Subcutaneous abdominal adipose tissue (tissue), 5 donors: Measurements from ENCODE around the gene TASOR.
"Not testable (repeated sequence)": the region's sequence is repeated elsewhere in the genome, so short reads cannot be mapped to it uniquely, and the experiment has no call there.

Experiments used
- H3K27ac ChIP-seq: one replicate; pipeline ENCODE4 v1.7.0; 2013; ENCODE audit warnings: low read depth, mild to moderate bottlenecking, inconsistent platforms, low read length, moderate library complexity
- H3K27me3 ChIP-seq, 5 donors: one replicate each; pipeline ENCODE4 v1.7.0; 2013; ENCODE audit warnings: low read length in 5 of 5, inconsistent platforms in 1 of 5; ENCODE audit not compliant: control insufficient read depth in 5 of 5, insufficient read depth in 4 of 5
- H3K36me3 ChIP-seq, 5 donors: one replicate each; pipeline ENCODE4 v1.7.0; 2013; ENCODE audit warnings: low read length in 5 of 5; ENCODE audit not compliant: control insufficient read depth in 5 of 5, insufficient read depth in 5 of 5
- H3K4me1 ChIP-seq, 5 donors: one replicate each; pipeline ENCODE4 v1.7.0; 2013; ENCODE audit warnings: low read length in 5 of 5, mild to moderate bottlenecking in 3 of 5, moderate library complexity in 1 of 5; ENCODE audit not compliant: control insufficient read depth in 5 of 5, insufficient read depth in 5 of 5
- H3K4me3 ChIP-seq, 5 donors: one replicate each; pipeline ENCODE4 v1.7.0; 2013; ENCODE audit warnings: low read length in 5 of 5, low read depth in 1 of 5
- H3K9ac ChIP-seq, 5 donors: one replicate each; pipeline ENCODE4 v1.7.0; 2013; ENCODE audit warnings: low read length in 5 of 5, mild to moderate bottlenecking in 4 of 5, moderate library complexity in 3 of 5
- H3K9me3 ChIP-seq, 5 donors: one replicate each; pipeline ENCODE4 v1.7.0; 2013; ENCODE audit warnings: low read length in 5 of 5; ENCODE audit not compliant: control insufficient read depth in 5 of 5
- donor health status: healthy.
- donor health status: healthy.
- donor health status: healthy.
- donor health status: healthy.
- donor health status: healthy.

The TASOR gene

DNA sequence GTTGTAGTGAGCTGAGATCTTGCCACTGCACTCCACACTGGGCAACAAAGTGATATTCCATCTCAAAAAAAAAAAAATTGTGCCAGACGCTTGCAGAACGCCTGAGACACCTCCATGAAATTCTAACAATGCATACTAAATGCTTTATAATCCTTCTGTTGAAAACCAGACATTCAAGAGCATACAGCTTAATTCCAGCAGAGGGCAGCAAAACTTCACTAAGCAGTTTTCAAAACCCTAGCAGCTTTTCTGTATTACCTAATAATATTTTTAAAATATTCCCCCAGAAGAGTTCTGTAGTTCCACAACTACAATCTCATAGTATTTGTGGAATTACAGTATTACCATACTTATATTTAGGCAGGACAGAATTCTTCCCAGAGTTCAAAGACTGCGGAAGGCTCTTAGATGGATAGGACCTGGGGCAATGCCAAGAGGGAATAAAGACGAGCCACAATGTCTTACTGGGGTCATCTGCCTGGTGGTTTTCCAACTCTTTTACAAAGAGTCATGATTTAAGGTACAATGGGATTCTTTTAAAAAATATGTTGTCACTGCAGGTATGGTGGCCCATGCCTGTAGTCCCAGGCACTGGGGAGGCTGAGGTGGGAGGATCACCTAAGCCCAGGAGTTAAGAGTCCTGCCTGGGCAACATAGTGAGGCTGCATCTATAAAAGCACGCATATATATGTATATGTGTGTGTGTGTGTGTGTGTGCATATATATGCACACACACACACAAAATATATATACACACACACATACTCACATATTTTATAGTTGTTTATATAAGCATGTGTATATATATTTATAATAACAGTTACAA, 19.6 kb upstream of the TASOR start:
- Histone ChIP-seq H3K4me1 (peaks cover 0 to 3% (median 0%) of the 10 kb centered on the region in 5 donors), H3K4me3 (no peak overlapping the region), H3K36me3 (no peaks in the 10 kb centered on the region), H3K27ac (no peak overlapping the region), H3K9ac (no peak overlapping the region), H3K27me3 (no peaks in the 10 kb centered on the region), H3K9me3 (peaks cover 0 to 2% (median 0%) of the 10 kb centered on the region in 5 donors)

DNA sequence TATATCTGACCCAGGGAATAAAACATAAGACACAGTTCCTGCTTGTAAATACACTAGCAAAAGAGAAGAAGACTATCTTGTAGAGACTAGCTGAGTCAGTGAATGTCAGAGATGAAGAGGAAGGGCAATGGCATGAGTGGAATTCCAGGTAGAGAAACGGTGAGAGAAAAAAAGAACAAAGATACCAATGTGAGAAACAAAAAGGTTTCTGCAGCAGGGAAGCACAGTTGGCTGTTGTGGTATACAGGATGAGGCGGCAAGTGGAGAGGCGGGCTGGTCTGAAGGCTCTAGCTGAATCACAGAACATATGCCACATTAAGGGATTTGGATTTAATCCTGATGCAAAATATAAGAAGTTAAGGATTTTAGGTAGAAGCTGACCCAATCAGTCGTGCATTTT, 17.1 kb upstream of the TASOR start:
- Histone ChIP-seq H3K9ac (no peak overlapping the region), H3K4me1 (peaks cover 0 to 3% (median 0%) of the 10 kb centered on the region in 5 donors), H3K27ac (no peak overlapping the region), H3K4me3 (no peak overlapping the region), H3K9me3 (no peaks in the 10 kb centered on the region), H3K36me3 (no peaks in the 10 kb centered on the region), H3K27me3 (no peaks in the 10 kb centered on the region)

DNA sequence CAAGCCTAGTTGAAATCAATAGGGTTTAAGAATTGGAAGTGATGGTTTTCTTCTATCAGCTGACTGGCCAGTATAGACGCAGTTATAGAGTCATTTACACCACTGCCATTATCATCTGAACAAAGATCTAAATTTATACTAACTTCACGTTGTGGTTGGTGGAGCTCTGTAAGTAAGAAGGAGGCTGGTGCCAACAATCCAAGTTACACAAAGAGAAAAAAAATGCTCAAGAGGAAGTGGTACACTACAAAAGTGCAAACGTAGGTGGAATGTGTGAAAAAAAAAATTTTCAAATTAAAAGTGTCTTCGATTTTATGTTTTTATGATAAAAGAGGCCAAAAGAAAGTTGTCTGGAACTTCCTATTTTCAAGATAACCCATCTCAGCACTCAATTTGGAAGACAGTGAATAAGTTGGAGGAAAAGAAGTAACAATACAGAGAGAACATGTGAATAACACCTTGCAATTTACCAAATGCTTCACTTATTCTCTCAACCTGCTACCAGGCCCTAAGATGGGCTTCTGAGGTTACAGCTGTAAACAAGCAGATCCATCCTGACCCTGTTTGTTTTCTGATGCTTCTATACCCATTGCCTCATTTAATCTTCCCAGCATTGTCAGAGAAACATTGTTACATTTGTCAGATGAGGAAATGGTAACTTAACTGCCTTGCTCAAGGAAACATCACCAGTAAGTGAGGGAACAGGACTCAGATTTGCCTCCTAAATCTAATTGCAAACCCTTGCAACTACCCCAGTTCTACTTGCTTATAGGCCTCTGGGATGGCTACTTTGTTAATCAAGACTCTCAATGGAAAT, 12.0 kb upstream of the TASOR start:
- no peaks in the 10 kb centered on the region for H3K36me3 ChIP-seq
- no peaks in the 10 kb centered on the region for H3K9me3 ChIP-seq
- H3K27ac ChIP-seq: no peak overlapping the region
- H3K4me1 ChIP-seq: peaks cover 0 to 9% (median 2%) of the 10 kb centered on the region in 5 donors
- no peak overlapping the region for H3K4me3 ChIP-seq
- no peaks in the 10 kb centered on the region for H3K27me3 ChIP-seq
- H3K9ac ChIP-seq: no peak overlapping the region

DNA sequence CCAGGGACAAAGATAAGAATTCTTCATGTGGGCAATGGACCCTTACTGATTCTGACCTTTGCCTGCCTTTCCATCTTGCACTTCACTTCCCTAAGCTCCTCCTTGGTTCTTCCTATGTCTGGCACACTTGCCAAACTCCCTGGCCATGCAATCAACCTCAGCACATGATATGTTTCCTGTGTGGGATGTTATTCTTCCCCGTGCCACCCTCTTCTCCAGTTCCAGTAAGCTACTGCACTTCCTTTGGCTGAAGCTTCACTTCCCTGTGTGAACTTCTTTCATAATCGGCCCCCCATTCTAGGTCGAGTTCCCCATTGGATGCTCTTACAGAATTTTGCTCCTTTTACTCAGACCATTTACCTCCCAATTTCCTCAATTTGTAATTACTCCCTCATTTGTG, 10.7 kb upstream of the TASOR start:
- Histone ChIP-seq H3K9me3 (no peaks in the 10 kb centered on the region), H3K9ac (no peak overlapping the region), H3K27ac (no peak overlapping the region), H3K4me1 (peaks cover 0 to 9% (median 2%) of the 10 kb centered on the region in 5 donors), H3K27me3 (no peaks in the 10 kb centered on the region), H3K4me3 (no peak overlapping the region), H3K36me3 (no peaks in the 10 kb centered on the region)

DNA sequence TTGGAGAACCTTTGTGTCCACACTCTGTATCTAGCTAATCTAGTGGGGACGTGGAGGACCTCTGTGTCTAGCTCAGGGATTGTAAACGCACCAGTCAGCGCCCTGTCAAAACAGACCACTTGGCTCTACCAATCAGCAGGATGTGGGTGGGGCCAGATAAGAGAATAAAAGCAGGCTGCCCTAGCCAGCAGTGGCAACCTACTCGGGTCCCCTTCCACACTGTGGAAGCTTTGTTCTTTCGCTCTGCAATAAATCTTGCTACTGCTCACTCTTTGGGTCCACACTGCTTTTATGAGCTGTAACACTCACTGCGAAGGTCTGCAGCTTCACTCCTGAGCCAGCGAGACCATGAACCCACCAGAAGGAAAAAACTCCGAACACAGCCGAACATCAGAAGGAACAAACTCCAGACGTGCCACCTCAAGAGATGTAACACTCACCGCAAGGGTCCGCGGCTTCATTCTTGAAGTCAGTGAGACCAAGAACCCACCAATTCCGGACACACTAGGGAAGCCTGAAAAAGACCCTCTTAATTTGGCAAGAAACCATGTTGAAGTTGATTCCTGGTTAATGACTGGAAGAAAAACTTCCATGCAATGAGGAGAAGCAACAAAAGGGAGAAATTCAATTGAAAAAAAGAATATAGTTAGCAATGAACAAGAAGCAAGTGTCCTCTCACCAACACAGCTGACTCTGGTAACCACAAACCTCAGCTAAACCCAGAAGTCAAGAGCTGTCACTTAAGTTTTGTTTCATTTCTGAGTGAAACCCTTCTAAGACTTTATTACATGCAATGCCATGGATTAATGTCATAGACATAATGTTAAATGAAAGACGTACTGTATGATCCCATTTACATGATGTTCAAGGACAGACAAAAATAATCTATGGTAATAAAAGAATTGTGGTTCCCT, 9.7 kb upstream of the TASOR start:
- not testable (repeated sequence) for H3K27me3 ChIP-seq, H3K36me3 ChIP-seq, H3K4me1 ChIP-seq, H3K27ac ChIP-seq, H3K4me3 ChIP-seq, H3K9ac ChIP-seq, H3K9me3 ChIP-seq

DNA sequence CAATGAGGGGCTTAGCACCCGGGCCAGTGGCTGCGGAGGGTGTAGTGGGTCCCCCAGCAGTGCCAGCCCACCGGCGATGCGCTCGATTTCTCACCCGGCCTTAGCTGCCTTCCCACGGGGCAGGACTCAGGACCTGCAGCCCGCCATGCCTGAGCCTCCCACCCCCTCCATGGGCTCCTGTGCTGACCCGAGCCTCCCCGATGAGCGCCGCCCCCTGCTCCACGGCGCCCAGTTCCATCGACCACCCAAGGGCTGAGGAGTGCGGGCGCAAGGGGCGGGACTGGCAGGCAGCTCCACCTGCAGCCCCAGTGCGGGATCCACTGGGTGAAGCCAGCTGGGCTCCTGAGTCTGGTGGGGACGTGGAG, 8.9 kb upstream of the TASOR start:
- not testable (repeated sequence) for H3K27me3 ChIP-seq, H3K4me3 ChIP-seq, H3K4me1 ChIP-seq, H3K9ac ChIP-seq, H3K36me3 ChIP-seq, H3K27ac ChIP-seq, H3K9me3 ChIP-seq

DNA sequence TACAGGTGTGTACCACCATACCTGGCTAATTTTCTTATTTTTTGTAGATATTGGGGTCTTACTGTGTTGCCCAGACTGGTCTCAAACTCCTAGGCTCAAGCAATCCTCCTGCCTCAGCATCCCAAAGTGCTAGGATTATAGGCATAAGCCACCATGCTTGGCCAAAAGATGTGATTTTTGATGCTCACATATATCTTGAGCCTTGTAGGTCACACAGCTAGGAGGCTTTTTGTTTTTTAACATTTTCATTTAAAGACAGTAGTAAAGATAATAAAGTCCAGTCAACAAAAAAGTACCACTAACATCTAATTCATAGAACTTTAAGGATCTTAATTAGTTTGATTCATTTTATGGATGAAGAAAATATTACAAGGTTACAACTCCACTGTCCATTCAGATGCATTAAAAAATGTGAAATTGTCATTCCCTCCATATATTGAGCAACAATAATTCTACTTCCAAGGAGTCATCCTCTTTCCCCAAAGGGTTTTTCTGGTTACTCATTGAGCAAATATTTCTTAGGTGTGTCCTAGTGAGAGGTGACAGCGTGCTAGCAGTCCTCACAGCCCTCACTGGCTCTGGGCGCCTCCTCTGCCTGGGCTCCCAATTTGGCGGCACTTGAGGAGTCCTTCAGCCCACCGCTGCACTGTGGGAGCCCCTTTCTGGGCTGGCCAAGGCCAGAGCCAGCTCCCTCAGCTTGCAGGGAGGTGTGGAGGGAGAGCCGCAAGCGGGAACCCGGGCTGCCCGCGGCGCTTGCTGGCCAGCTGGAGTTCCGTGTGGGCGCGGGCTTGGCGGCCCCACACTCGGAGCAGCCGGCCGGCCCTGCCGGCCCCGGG, 8.3 kb upstream of the TASOR start:
- H3K4me3 ChIP-seq: no peak overlapping the region
- no peaks in the 10 kb centered on the region for H3K36me3 ChIP-seq
- peaks cover 0 to 9% (median 2%) of the 10 kb centered on the region in 5 donors for H3K4me1 ChIP-seq
- no peak overlapping the region for H3K27ac ChIP-seq
- H3K9me3 ChIP-seq: no peaks in the 10 kb centered on the region
- H3K27me3 ChIP-seq: no peaks in the 10 kb centered on the region
- no peak overlapping the region for H3K9ac ChIP-seq

DNA sequence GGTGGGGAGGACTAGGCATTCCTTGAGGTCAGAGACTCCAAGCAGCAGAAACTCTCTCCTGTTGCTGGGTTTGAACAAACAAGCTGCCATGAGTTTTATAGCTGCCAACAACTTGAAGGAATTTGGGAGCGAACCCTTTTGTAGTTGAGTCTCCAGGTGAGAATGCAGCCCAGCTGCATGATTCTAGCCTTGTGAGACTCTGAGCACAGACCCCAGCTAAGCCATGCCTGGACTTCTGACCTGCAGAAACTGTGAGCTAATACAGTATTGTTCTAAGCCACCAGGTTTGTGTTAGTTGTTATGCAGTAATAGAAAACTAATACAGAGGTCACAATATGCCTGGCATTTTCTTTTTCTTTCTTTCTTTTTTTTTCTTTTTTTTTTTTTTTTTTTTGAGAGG, 6.2 kb upstream of the TASOR start:
- no peaks in the 10 kb centered on the region for H3K9me3 ChIP-seq
- no peak overlapping the region for H3K9ac ChIP-seq
- H3K4me3 ChIP-seq: no peak overlapping the region
- no peak overlapping the region for H3K27ac ChIP-seq
- no peaks in the 10 kb centered on the region for H3K36me3 ChIP-seq
- H3K27me3 ChIP-seq: no peaks in the 10 kb centered on the region
- peaks cover 0 to 9% (median 2%) of the 10 kb centered on the region in 5 donors for H3K4me1 ChIP-seq

DNA sequence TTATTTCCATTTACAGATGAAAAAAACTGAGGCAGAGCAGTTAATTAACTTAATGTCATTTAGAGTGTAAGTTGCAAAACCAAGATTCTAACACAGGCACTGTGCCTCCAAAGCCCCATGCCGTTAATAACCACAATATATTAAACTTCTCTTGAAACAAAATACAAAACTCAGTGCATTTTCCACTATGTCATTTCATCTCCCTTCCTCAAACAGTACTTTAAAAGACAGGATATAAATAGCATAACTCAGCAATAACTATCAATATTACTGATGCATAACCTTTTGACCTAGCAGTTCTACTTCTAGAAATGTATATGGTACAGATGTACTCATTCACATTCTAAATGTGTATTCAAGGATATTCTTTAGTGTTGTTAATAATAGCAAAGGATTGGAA, 5.1 kb upstream of the TASOR start:
- H3K9me3 ChIP-seq: peaks cover 0 to 6% (median 0%) of the 10 kb centered on the region in 5 donors
- H3K27ac ChIP-seq: no peak overlapping the region
- no peak overlapping the region for H3K9ac ChIP-seq
- peaks cover 0 to 7% (median 4%) of the 10 kb centered on the region in 5 donors for H3K4me1 ChIP-seq
- no peaks in the 10 kb centered on the region for H3K27me3 ChIP-seq
- no peak overlapping the region for H3K4me3 ChIP-seq
- H3K36me3 ChIP-seq: no peaks in the 10 kb centered on the region
